RWPE1 (cell line): ENCODE results near the gene REG4.

Experiments
- CTCF ChIA-PET: fragments of 350-600 bp; sonication (Branson Sonifier 250); formaldehyde crosslinking; extraction: SDS; loops from one replicate; lab custom pipeline; 2021; lab: Yijun Ruan, JAX
- POLR2A ChIA-PET: fragments of 400-600 bp; formaldehyde crosslinking; extraction: SDS; loops from one replicate; lab custom pipeline; 2020; ENCODE audit warnings: antibody characterized with exemption; ENCODE audit not compliant: low non-redundant PET; lab: Yijun Ruan, JAX
- DNase-seq: peaks from one replicate; pipeline ENCODE4 v3.0.0; 2012; ENCODE audit warnings: low spot score
- H3K27ac ChIP-seq: fragments of 450-650 bp; 2 replicates; pipeline ENCODE4 v1.5.1; 2017
- TF ChIP-seq, protein P1 (sequence below): fragments of 450-650 bp; conservative IDR thresholded peaks from 2 replicates; pipeline ENCODE4 v1.5.1; 2017; ENCODE audit warnings: low read depth, mild to moderate bottlenecking

Gene REG4

DNA sequence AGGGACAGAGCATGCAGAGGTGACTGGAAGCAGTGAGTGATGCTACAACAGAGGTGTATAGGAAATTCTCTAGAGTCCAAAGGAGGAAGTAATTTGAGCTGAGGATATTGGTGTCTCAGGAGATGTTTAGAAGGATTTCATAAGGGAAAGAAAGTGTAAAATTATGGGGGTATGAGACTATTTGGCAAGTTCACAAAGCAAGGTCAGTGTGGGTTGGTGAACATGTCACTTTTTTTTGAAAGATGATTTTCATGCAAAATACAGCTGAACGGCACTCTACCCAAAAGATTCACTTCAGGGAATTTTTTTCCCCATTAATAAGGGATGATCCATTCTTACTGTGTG lies 66.7 kb downstream of the REG4 start:
- no peak for DNase-seq
- no peak overlapping the region for H3K27ac ChIP-seq
- TF ChIP-seq, protein P1, sequence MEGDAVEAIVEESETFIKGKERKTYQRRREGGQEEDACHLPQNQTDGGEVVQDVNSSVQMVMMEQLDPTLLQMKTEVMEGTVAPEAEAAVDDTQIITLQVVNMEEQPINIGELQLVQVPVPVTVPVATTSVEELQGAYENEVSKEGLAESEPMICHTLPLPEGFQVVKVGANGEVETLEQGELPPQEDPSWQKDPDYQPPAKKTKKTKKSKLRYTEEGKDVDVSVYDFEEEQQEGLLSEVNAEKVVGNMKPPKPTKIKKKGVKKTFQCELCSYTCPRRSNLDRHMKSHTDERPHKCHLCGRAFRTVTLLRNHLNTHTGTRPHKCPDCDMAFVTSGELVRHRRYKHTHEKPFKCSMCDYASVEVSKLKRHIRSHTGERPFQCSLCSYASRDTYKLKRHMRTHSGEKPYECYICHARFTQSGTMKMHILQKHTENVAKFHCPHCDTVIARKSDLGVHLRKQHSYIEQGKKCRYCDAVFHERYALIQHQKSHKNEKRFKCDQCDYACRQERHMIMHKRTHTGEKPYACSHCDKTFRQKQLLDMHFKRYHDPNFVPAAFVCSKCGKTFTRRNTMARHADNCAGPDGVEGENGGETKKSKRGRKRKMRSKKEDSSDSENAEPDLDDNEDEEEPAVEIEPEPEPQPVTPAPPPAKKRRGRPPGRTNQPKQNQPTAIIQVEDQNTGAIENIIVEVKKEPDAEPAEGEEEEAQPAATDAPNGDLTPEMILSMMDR, result no peak
- ChIA-PET CTCF (interaction anchor here (0.7 to 1.9 kb wide), 8 partner anchors 15 to 204 kb away, joined by 3 to 17 read pairs (median 3); no protein-coding TSS in a partner anchor), POLR2A (no interaction called here)
